NCI-H2081 (cell line): ENCODE results near the gene FAM156A.
A peak's percentile ranks its signal among the peaks of the same experiment; 100 is the strongest.
"Not testable (repeated sequence)": the region's sequence is repeated elsewhere in the genome, so short reads cannot be mapped to it uniquely, and the experiment has no call there.

ENCODE experiments used
- DNase-seq, 2 experiments: peaks; one replicate each; lab custom pipeline; 2025; lab: John Stamatoyannopoulos, UW

FAM156A gene

GRCh38 chrX:52966993-52967738 is 8.8 kb upstream of the FAM156A start:
- DNase-seq, result not testable (repeated sequence)

GRCh38 chrX:52958961-52959360 is 643 bp upstream of the FAM156A start:
- DNase-seq, result not testable (repeated sequence)

GRCh38 chrX:52949884-52950283 is 8.4 kb downstream of the FAM156A start:
- not testable (repeated sequence) for DNase-seq

GRCh38 chrX:52949325-52949724 is 9.0 kb downstream of the FAM156A start:
- DNase-seq, result not testable (repeated sequence)

GRCh38 chrX:52948265-52948664 is 10.1 kb downstream of the FAM156A start:
- DNase-seq, result not testable (repeated sequence)

GRCh38 chrX:52947501-52947900 is 10.8 kb downstream of the FAM156A start:
- DNase-seq, result not testable (repeated sequence)

- DNase-seq, result not testable (repeated sequence)
Measured at GRCh38 chrX:52945838-52946494, 12.4 kb downstream of the FAM156A start.

GRCh38 chrX:52941728-52942127 is 16.6 kb downstream of the FAM156A start:
- DNase-seq, result not testable (repeated sequence)

- DNase-seq, result not testable (repeated sequence)
Measured at GRCh38 chrX:52940704-52941103, 17.6 kb downstream of the FAM156A start.

GRCh38 chrX:52935470-52935784 is 22.9 kb downstream of the FAM156A start:
- not testable (repeated sequence) for DNase-seq

GRCh38 chrX:52934704-52935469 is 23.4 kb downstream of the FAM156A start:
- peak; percentile 96 to 98 for DNase-seq

GRCh38 chrX:52933976-52934703 is 24.2 kb downstream of the FAM156A start:
- no peak for DNase-seq

GRCh38 chrX:52933213-52933612 is 25.1 kb downstream of the FAM156A start:
- no peak for DNase-seq

GRCh38 chrX:52930214-52930613 is 28.1 kb downstream of the FAM156A start:
- not testable (repeated sequence) for DNase-seq

GRCh38 chrX:52923781-52924241 is 34.5 kb downstream of the FAM156A start:
- no peak for DNase-seq

GRCh38 chrX:52914704-52915103 is 43.6 kb downstream of the FAM156A start:
- not testable (repeated sequence) for DNase-seq

- DNase-seq, result not testable (repeated sequence)
Measured at GRCh38 chrX:52913681-52914080, 44.6 kb downstream of the FAM156A start.

GRCh38 chrX:52909313-52909969 is 48.9 kb downstream of the FAM156A start:
- DNase-seq, result not testable (repeated sequence)

- DNase-seq, result not testable (repeated sequence)
Measured at GRCh38 chrX:52907900-52908299, 50.4 kb downstream of the FAM156A start.

GRCh38 chrX:52907137-52907536 is 51.2 kb downstream of the FAM156A start:
- not testable (repeated sequence) for DNase-seq

- DNase-seq, result not testable (repeated sequence)
Measured at GRCh38 chrX:52906072-52906471, 52.2 kb downstream of the FAM156A start.
